ENCODE measurements around the gene SSBP3. TPM values are rescaled to one million over a fixed set of nuclear protein-coding genes. Genes with fewer than 3 reads are reported as not detected.

Gene SSBP3
- total and polyA plus RNA-seq, 2 of the 13 experiments (the other 11 are each of a cell fraction or from before 2014, with no cell fraction given), result 8.5 to 17.6 TPM

- Histone ChIP-seq H4K20me1 (ENCODE audit: insufficient read depth, low read length) (no peaks in the 10 kb centered on the region), H3K36me3 (replicated peaks in 1 of 2; ENCODE audit: control insufficient read depth in 1 of 2, insufficient read depth in 2 of 2, low read length in 2 of 2) (peaks cover 2 to 15% of the 10 kb centered on the region in 2 experiments; a peak in 3 of 5 replicates), H3K27ac (ENCODE audit: extremely low read length, insufficient read depth, low read length) (no peak overlapping the region), H3K4me2 (ENCODE audit: low read depth, low read length) (no peak overlapping the region), H3K79me2 (ENCODE audit: insufficient read depth, low read length) (no peaks in the 10 kb centered on the region), H3K4me3 (replicated peaks in 1 of 3; ENCODE audit: insufficient read depth in 1 of 3, low read depth in 2 of 3, low read length in 3 of 3) (no peak overlapping the region), H2AFZ (ENCODE audit: low read length) (no peak overlapping the region), H3K9ac (ENCODE audit: insufficient read depth, low read depth, low read length) (no peak overlapping the region), H3K4me1 (ENCODE audit: insufficient read depth, low read length) (peaks cover 37% of the 10 kb centered on the region), H3K9me3 (ENCODE audit: low read length) (no peaks in the 10 kb centered on the region), H3K27me3 (ENCODE audit: control insufficient read depth in 1 of 2, insufficient read depth in 2 of 2, low read length in 2 of 2) (no peaks in the 10 kb centered on the region)
- ATAC-seq (no peak), DNase-seq (ENCODE audit: low spot score) (no peak), FAIRE-seq (no peak)
- in situ Hi-C loops (cut with HindIII; ENCODE audit: extremely low pct_ligation_motif_present, low pct_unique_long_range_greater_than_20kb), result no loop called here
- TF ChIP-seq TCF7L2 (IDR thresholded peaks at IDR 0.05; ENCODE audit: low read depth, low read length) (no peak), MEIS2 (CRISPR knock-in tag; IDR thresholded peaks at IDR 0.05) (no peak), CENPBD1 (CRISPR knock-in tag; IDR thresholded peaks at IDR 0.05; ENCODE audit: borderline replicate concordance, low read depth) (no peak), ZNF777 (CRISPR knock-in tag; IDR thresholded peaks at IDR 0.05) (no peak), GATA4 (IDR thresholded peaks at IDR 0.05; ENCODE audit: borderline replicate concordance, low read depth) (no peak), CREB3 (CRISPR knock-in tag; IDR thresholded peaks at IDR 0.05) (no peak), NR2F6 (IDR thresholded peaks at IDR 0.05) (no peak), NR2F6 (CRISPR knock-in tag; IDR thresholded peaks at IDR 0.05) (no peak), ZNF362 (CRISPR knock-in tag; IDR thresholded peaks at IDR 0.05; ENCODE audit: borderline replicate concordance) (no peak), TMF1 (CRISPR knock-in tag; IDR thresholded peaks at IDR 0.05; ENCODE audit: low read depth) (no peak), BORCS8-MEF2B (CRISPR knock-in tag; IDR thresholded peaks at IDR 0.05) (no peak), MYNN (CRISPR knock-in tag; IDR thresholded peaks at IDR 0.05; ENCODE audit: low read depth) (no peak), MXD1 (CRISPR knock-in tag; IDR thresholded peaks at IDR 0.05) (no peak), YEATS4 (CRISPR knock-in tag; IDR thresholded peaks at IDR 0.05; ENCODE audit: borderline replicate concordance) (no peak), SP5 (CRISPR knock-in tag; IDR thresholded peaks at IDR 0.05; ENCODE audit: borderline replicate concordance, low read depth) (no peak), NR2F1 (CRISPR knock-in tag; IDR thresholded peaks at IDR 0.05) (no peak)
- no TSS peak for BruUV-seq (replicated peaks)
- ChIA-PET POLR2A (no interaction called here), CTCF (ENCODE audit: low intra/inter-chr PET ratio, low total read pairs) (no interaction called here)
- intact Hi-C loops (cut with micrococcal nuclease; ENCODE audit: unreplicated experiment), result no loop called here
- 100% methylated on average over 1 of the region's 3 CpGs for WGBS (ENCODE audit: low lambda C conversion rate)
Observed at GRCh38 chr1:54275349-54275748, 130.8 kb downstream of the SSBP3 start.
